ENCODE results near the gene DNM3.
"Not testable (repeated sequence)": the region's sequence is repeated elsewhere in the genome, so short reads cannot be mapped to it uniquely, and the experiment has no call there.

Gene DNM3

DNA sequence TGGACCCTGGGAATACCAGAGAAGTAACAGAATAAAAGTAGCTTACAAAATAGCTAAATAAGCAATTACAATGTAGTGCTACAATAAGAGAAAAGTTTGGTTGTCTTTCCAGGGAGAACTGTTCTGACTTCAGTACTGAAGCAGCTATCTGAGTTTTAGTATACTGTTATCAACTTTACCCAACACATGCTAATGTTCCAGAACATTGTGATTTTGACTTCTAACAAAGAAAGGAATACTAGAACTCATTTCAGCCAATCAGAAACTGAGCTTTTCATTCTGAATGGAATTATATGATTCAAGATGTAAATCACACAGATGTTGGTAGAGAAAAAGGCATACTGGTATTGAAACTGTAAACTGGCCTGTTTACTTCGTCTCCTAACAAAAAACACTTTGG, 579.1 kb downstream of the DNM3 start, which contains the start of gene C1orf105:
Gene C1orf105, plus strand, starts transcription at position 301 of the 400 bp plus-strand sequence. CDS start 201 bp downstream, outside the sequence.
- Histone ChIP-seq H3K9me3 (ENCODE audit: control insufficient read depth, insufficient read depth, low read depth, low read length) (no peaks in the 10 kb centered on the region), H3K27me3 (ENCODE audit: control insufficient read depth, insufficient read depth, low read length) (no peaks in the 10 kb centered on the region), H3K4me3 (ENCODE audit: low read depth, low read length) (no peak within 1 kb of the TSS), H3K36me3 (ENCODE audit: control insufficient read depth, insufficient read depth, low read length) (no peaks in the 10 kb centered on the region), H3K9ac (ENCODE audit: low read length) (no peak within 1 kb of the TSS), H3K27ac (ENCODE audit: low read depth, low read length) (no peak within 1 kb of the TSS), H3K4me1 (ENCODE audit: control insufficient read depth, insufficient read depth, low read length) (peaks cover 16% of the 10 kb centered on the region)

DNA sequence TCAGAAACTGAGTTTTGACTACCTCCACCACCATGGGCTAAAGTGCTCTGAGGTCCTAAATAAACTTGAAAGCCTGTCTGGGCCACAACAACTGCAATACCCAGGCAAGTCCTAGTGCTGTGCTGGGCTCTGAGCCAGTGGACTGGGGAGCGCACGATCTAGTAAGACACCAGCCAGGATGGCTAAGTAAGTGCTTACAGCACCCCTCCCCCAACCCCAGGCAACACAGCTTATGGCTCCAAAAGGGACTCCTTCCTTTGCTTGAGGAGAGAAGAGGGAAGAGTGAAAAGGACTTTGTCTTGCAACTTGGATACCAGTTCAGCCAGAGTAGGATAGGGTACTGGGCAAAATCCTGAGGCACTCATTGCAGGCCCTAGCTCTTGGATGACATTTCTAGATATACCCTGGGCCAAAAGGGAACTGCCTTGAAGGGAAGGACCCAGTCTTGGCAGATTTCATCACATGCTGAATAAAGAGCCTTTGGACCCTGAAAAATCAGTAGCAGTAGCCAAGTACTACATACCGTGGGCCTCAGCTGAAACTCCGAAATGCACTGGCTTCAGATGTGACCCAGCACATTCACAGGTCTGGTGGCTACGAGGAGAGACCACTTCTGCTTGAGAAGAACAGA, 580.8 kb downstream of the DNM3 start:
- Histone ChIP-seq H3K4me3 (ENCODE audit: low read depth, low read length) (no peak overlapping the region), H3K27me3 (ENCODE audit: control insufficient read depth, insufficient read depth, low read length) (no peaks in the 10 kb centered on the region), H3K9ac (ENCODE audit: low read length) (no peak overlapping the region), H3K36me3 (ENCODE audit: control insufficient read depth, insufficient read depth, low read length) (no peaks in the 10 kb centered on the region), H3K9me3 (ENCODE audit: control insufficient read depth, insufficient read depth, low read depth, low read length) (no peaks in the 10 kb centered on the region), H3K27ac (ENCODE audit: low read depth, low read length) (no peak overlapping the region), H3K4me1 (ENCODE audit: control insufficient read depth, insufficient read depth, low read length) (peaks cover 21% of the 10 kb centered on the region)

DNA sequence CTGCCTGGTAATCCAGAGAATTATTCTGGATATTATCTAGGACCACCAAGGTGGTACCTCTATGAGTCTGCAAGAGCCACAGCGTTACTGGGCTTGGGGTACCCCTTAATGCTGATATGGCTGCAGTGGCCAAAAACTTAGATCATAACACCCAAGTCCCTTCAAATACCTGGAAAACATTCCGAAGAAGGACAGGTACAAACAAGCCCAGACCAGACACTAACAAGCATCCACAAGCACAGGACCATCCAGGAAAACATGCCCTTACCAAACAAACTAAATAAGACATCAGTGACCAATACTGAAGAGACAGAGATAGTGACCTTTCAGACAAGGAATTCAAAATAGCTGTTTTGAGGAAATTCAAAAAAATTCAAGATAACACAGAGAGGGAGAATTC, 582.0 kb downstream of the DNM3 start:
- Histone ChIP-seq H3K9ac (ENCODE audit: low read length) (no peak overlapping the region), H3K36me3 (ENCODE audit: control insufficient read depth, insufficient read depth, low read length) (no peaks in the 10 kb centered on the region), H3K27me3 (ENCODE audit: control insufficient read depth, insufficient read depth, low read length) (no peaks in the 10 kb centered on the region), H3K27ac (ENCODE audit: low read depth, low read length) (no peak overlapping the region), H3K4me1 (ENCODE audit: control insufficient read depth, insufficient read depth, low read length) (peaks cover 13% of the 10 kb centered on the region), H3K9me3 (ENCODE audit: control insufficient read depth, insufficient read depth, low read depth, low read length) (no peaks in the 10 kb centered on the region), H3K4me3 (ENCODE audit: low read depth, low read length) (no peak overlapping the region)

DNA sequence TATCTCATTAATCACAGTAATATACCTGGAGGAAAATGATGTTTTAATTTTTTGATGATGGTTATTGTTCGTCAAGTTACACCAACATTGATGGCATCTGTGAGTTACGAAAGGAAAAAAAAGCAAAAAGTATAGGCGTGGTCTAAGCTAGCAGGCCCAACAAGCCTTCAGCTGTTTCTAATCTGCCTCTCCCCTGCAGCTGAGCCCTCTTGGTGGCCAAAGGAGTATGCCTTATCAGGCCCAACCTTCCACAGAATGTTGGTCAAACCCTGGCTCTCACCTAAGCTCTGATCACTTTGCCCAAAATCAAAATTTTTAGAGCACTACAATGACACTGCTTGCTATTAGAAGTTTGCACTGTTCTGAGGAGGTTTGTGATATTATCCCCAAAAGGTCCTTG, 584.0 kb downstream of the DNM3 start:
- no peaks in the 10 kb centered on the region for H3K27me3 ChIP-seq (ENCODE audit: control insufficient read depth, insufficient read depth, low read length)
- no peaks in the 10 kb centered on the region for H3K36me3 ChIP-seq (ENCODE audit: control insufficient read depth, insufficient read depth, low read length)
- H3K9ac ChIP-seq (ENCODE audit: low read length), result no peak overlapping the region
- no peak overlapping the region for H3K27ac ChIP-seq (ENCODE audit: low read depth, low read length)
- H3K4me1 ChIP-seq (ENCODE audit: control insufficient read depth, insufficient read depth, low read length), result peaks cover 24% of the 10 kb centered on the region
- H3K4me3 ChIP-seq (ENCODE audit: low read depth, low read length), result no peak overlapping the region
- no peaks in the 10 kb centered on the region for H3K9me3 ChIP-seq (ENCODE audit: control insufficient read depth, insufficient read depth, low read depth, low read length)

DNA sequence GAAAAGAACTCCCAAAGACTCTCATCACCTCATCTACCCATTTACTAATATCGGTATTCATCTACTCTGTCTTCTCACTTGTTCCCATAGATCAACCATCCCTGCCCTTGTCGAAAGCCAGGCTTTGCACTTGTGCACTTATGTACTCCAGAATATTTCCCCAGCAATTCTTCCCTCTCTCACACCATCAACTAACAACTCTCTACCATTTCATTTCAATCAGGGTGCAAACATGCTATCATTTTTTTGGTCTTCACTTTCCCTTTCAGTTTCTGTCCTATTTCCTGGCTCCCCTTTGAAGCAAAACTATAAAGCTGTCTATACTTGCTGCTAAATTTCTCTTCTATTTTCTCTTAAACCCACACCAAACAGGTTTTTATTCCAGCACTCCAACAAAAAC, 585.9 kb downstream of the DNM3 start:
- H3K27me3 ChIP-seq (ENCODE audit: control insufficient read depth, insufficient read depth, low read length), result no peaks in the 10 kb centered on the region
- H3K9me3 ChIP-seq (ENCODE audit: control insufficient read depth, insufficient read depth, low read depth, low read length), result no peaks in the 10 kb centered on the region
- H3K4me3 ChIP-seq (ENCODE audit: low read depth, low read length), result no peak overlapping the region
- no peak overlapping the region for H3K27ac ChIP-seq (ENCODE audit: low read depth, low read length)
- no peaks in the 10 kb centered on the region for H3K36me3 ChIP-seq (ENCODE audit: control insufficient read depth, insufficient read depth, low read length)
- no peak overlapping the region for H3K9ac ChIP-seq (ENCODE audit: low read length)
- peaks cover 27% of the 10 kb centered on the region for H3K4me1 ChIP-seq (ENCODE audit: control insufficient read depth, insufficient read depth, low read length)

DNA sequence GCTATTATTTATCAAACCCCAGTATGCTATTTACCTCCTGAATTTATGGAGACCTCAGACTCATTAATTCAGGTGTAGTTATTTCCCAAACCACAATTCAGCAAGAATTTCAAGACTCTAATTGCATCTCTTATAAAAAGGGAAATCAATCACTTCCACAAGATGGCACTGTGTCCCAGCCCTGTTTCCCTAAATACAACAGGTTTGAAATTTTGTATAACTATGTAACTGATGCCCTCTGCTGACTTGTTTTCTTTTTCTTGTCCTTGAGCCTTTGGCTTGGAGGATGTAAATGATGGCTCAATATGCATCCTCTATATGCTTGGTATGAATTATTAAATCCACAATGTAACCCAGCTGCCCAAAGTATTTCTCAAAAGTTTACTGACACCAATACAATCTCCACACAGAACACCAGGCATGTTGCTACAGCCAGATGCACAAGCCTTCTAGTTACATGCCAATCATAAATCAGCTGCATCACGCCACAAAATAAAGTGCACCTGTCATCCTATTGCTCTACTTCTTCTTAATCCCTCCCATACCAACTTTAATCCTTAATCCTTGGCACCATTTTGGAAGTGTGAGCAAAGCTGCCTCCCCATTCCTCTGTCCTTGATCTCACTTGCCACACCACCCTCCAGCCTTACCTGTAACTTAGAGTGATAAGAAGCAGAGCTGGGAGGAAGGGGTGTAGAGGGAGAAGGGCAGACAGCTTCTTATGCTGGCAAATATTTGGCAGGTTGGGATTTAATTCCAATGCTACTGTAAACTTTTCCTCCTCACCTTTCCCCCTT, 588.2 kb downstream of the DNM3 start:
- Histone ChIP-seq H3K4me1 (ENCODE audit: control insufficient read depth, insufficient read depth, low read length) (peaks cover 27% of the 10 kb centered on the region), H3K9ac (ENCODE audit: low read length) (no peak overlapping the region), H3K27me3 (ENCODE audit: control insufficient read depth, insufficient read depth, low read length) (no peaks in the 10 kb centered on the region), H3K4me3 (ENCODE audit: low read depth, low read length) (no peak overlapping the region), H3K27ac (ENCODE audit: low read depth, low read length) (no peak overlapping the region), H3K36me3 (ENCODE audit: control insufficient read depth, insufficient read depth, low read length) (no peaks in the 10 kb centered on the region), H3K9me3 (ENCODE audit: control insufficient read depth, insufficient read depth, low read depth, low read length) (no peaks in the 10 kb centered on the region)

DNA sequence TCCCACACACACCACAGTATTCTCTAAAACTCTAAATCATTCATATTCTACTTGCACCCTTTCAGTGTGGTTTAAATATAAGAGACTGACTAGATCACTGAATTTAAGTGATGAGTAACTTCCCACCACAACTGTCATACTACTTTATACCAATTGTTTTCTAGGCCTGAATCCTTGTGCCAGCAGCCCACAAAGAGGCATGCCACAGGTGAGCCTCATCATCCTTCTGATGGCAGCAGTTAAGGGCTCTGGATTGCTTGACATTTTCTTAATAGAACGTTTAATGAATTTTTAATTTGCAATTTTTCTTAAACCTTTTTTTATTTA, 588.8 kb downstream of the DNM3 start:
- H3K4me3 ChIP-seq (ENCODE audit: low read depth, low read length), result no peak overlapping the region
- peaks cover 27% of the 10 kb centered on the region for H3K4me1 ChIP-seq (ENCODE audit: control insufficient read depth, insufficient read depth, low read length)
- no peaks in the 10 kb centered on the region for H3K27me3 ChIP-seq (ENCODE audit: control insufficient read depth, insufficient read depth, low read length)
- no peak overlapping the region for H3K27ac ChIP-seq (ENCODE audit: low read depth, low read length)
- no peak overlapping the region for H3K9ac ChIP-seq (ENCODE audit: low read length)
- no peaks in the 10 kb centered on the region for H3K36me3 ChIP-seq (ENCODE audit: control insufficient read depth, insufficient read depth, low read length)
- no peaks in the 10 kb centered on the region for H3K9me3 ChIP-seq (ENCODE audit: control insufficient read depth, insufficient read depth, low read depth, low read length)

DNA sequence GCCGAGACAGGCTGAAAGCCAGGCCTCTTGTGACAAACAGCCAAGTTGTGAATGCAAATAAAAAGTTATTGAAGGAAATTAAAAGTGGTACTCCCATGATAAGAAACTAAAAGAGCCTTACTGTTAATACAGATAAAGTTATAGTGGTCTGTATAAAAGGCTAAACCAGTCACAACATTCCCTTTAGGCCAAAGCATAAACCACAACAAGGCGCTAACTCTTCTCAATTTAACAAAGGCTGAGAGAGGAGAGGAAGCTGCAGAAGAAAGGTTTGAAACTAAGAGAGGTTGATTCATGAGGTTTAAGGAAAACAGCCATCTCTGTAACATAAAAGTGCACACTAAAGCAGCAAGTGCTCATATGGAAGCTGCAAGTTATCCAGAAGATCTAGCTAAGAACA, 589.9 kb downstream of the DNM3 start:
- no peaks in the 10 kb centered on the region for H3K27me3 ChIP-seq (ENCODE audit: control insufficient read depth, insufficient read depth, low read length)
- no peak overlapping the region for H3K9ac ChIP-seq (ENCODE audit: low read length)
- no peak overlapping the region for H3K4me3 ChIP-seq (ENCODE audit: low read depth, low read length)
- H3K4me1 ChIP-seq (ENCODE audit: control insufficient read depth, insufficient read depth, low read length), result peaks cover 23% of the 10 kb centered on the region
- no peak overlapping the region for H3K27ac ChIP-seq (ENCODE audit: low read depth, low read length)
- no peaks in the 10 kb centered on the region for H3K36me3 ChIP-seq (ENCODE audit: control insufficient read depth, insufficient read depth, low read length)
- no peaks in the 10 kb centered on the region for H3K9me3 ChIP-seq (ENCODE audit: control insufficient read depth, insufficient read depth, low read depth, low read length)

DNA sequence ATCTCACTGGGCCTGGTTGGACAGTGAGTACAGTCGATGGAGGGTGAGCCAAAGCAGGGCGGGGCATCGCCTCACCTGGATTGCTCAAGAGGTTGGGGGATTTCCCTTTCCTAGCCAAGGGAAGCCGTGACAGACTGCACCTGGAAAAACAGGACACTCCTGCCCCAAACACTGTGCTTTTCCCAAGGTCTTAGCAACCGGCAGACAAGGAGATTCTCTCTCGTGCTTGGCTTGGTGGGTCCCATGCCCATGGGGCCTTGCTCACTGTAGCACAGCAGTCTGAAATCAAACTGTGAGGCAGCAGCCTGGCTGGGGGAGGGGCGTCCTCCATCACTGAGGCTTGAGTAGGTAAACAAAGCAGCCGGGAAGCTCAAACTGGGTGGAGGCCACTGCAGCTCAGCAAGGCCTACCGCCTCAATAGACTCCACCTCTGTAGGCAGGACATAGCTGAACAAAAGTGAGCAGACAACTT, 590.5 kb downstream of the DNM3 start:
- H3K4me3 ChIP-seq (ENCODE audit: low read depth, low read length), result no peak overlapping the region; the same call in 1 of the 2 replicates
- peaks cover 21% of the 10 kb centered on the region for H3K4me1 ChIP-seq (ENCODE audit: control insufficient read depth, insufficient read depth, low read length)
- peak overlapping the region; percentile 14 for H3K9ac ChIP-seq (ENCODE audit: low read length)
- H3K9me3 ChIP-seq (ENCODE audit: control insufficient read depth, insufficient read depth, low read depth, low read length), result no peaks in the 10 kb centered on the region
- no peaks in the 10 kb centered on the region for H3K36me3 ChIP-seq (ENCODE audit: control insufficient read depth, insufficient read depth, low read length)
- H3K27me3 ChIP-seq (ENCODE audit: control insufficient read depth, insufficient read depth, low read length), result no peaks in the 10 kb centered on the region
- H3K27ac ChIP-seq (ENCODE audit: low read depth, low read length), result no peak overlapping the region

DNA sequence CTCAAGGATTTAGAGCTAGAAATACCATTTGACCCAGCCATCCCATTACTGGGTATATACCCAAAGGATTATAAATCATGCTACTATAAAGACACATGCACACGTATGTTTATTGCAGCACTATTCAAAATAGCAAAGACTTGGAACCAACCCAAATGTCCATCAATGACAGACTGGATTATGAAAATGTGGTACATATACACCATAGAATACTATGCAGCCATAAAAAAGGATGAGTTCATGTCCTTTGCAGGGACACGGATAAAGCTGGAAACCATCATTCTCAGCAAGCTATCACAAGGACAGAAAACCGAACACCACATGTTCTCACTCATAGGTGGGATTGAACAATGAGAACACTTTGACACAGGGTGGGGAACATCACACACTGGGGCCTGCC, 595.9 kb downstream of the DNM3 start:
- H3K36me3 ChIP-seq (ENCODE audit: control insufficient read depth, insufficient read depth, low read length); H3K27ac ChIP-seq (ENCODE audit: low read depth, low read length); H3K4me3 ChIP-seq (ENCODE audit: low read depth, low read length); H3K27me3 ChIP-seq (ENCODE audit: control insufficient read depth, insufficient read depth, low read length); H3K9me3 ChIP-seq (ENCODE audit: control insufficient read depth, insufficient read depth, low read depth, low read length); H3K9ac ChIP-seq (ENCODE audit: low read length); H3K4me1 ChIP-seq (ENCODE audit: control insufficient read depth, insufficient read depth, low read length): not testable (repeated sequence)

DNA sequence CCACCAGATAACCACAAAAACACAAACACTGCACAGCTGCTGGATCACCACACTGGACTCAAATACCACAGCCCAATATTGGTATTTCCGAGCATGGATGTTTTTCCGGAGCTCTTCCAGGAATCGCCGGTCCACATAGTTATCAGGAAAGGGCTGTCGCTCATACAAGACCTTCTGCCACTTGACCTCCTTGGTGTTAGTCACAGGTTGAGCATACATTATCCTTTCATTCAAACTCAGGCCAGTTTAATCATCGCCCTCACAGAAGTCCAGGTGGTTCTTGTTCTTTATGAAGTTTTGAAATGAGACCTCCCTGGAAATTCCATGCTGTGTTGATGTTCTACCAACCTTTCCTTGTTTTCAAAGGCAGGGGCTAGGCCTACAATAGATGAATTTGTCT, 601.1 kb downstream of the DNM3 start:
- peaks cover 11% of the 10 kb centered on the region for H3K36me3 ChIP-seq (ENCODE audit: control insufficient read depth, insufficient read depth, low read length)
- no peaks in the 10 kb centered on the region for H3K27me3 ChIP-seq (ENCODE audit: control insufficient read depth, insufficient read depth, low read length)
- H3K4me1 ChIP-seq (ENCODE audit: control insufficient read depth, insufficient read depth, low read length), result 0 out of 2 replicates have a peak, but pooled peaks cover 4% of the 10 kb centered on the region
- no peak overlapping the region for H3K4me3 ChIP-seq (ENCODE audit: low read depth, low read length)
- peaks cover 3% of the 10 kb centered on the region; the same call in 1 of the 2 replicates for H3K9me3 ChIP-seq (ENCODE audit: control insufficient read depth, insufficient read depth, low read depth, low read length)
- no peak overlapping the region for H3K9ac ChIP-seq (ENCODE audit: low read length)
- H3K27ac ChIP-seq (ENCODE audit: low read depth, low read length), result no peak overlapping the region

All from HUES6 (cell line).